HEK293T (cell line): ENCODE results near the gene B3GNT2.

Experiments used
- ARNT ChIP-seq: fragments of 450-650 bp; IDR thresholded peaks from 2 replicates; pipeline ENCODE4 v1.6.1; 2017; ENCODE audit warnings: mild to moderate bottlenecking
- BHLHE40 ChIP-seq: fragments of 450-650 bp; IDR thresholded peaks from 2 replicates; pipeline ENCODE4 v1.6.1; 2016; ENCODE audit warnings: mild to moderate bottlenecking, moderate library complexity, borderline replicate concordance
- CTBP1 ChIP-seq: fragments of 450-650 bp; IDR thresholded peaks from 2 replicates; pipeline ENCODE4 v1.6.1; 2016; ENCODE audit warnings: borderline replicate concordance
- ELF4 ChIP-seq: fragments of 450-650 bp; IDR thresholded peaks from 2 replicates; pipeline ENCODE4 v1.6.1; 2017; ENCODE audit warnings: antibody characterized with exemption
- FOXK2 ChIP-seq: fragments of 450-650 bp; IDR thresholded peaks from 2 replicates; pipeline ENCODE4 v1.6.1; 2016; ENCODE audit warnings: mild to moderate bottlenecking
- FOXM1 ChIP-seq: fragments of 450-650 bp; IDR thresholded peaks from 2 replicates; pipeline ENCODE4 v1.6.1; 2017; ENCODE audit warnings: mild to moderate bottlenecking, borderline replicate concordance
- LEF1 ChIP-seq: fragments of 450-650 bp; IDR thresholded peaks from 2 replicates; pipeline ENCODE4 v1.6.1; 2017; ENCODE audit warnings: mild to moderate bottlenecking, borderline replicate concordance
- NFRKB ChIP-seq: fragments of 450-650 bp; IDR thresholded peaks from 2 replicates; pipeline ENCODE4 v1.6.1; 2016; ENCODE audit warnings: mild to moderate bottlenecking, moderate library complexity
- SP1 ChIP-seq: fragments of 450-650 bp; IDR thresholded peaks from 2 replicates; pipeline ENCODE4 v1.6.1; 2017
- SUZ12 ChIP-seq: fragments of 450-650 bp; IDR thresholded peaks from 2 replicates; pipeline ENCODE4 v1.6.1; 2016; ENCODE audit warnings: mild to moderate bottlenecking
- TARDBP ChIP-seq: fragments of 450-650 bp; IDR thresholded peaks from 2 replicates; pipeline ENCODE4 v1.6.1; 2016
- ZNF384 ChIP-seq: fragments of 450-650 bp; IDR thresholded peaks from 2 replicates; pipeline ENCODE4 v1.6.1; 2016

- TF ChIP-seq ARNT (no peak), BHLHE40 (no peak), ZNF384 (no peak), LEF1 (no peak), SP1 (no peak), FOXK2 (no peak), SUZ12 (no peak), ELF4 (no peak), CTBP1 (no peak), TARDBP (no peak), FOXM1 (no peak), NFRKB (no peak)
Measured at GRCh38 chr2:62177392-62178049, 18.4 kb upstream of the B3GNT2 start.
